K562 (cell line): ENCODE results near the gene RTN4. TPM values are rescaled to one million over a fixed set of nuclear protein-coding genes. Genes with fewer than 3 reads are reported as not detected.

Experiments
- ATAC-seq: fragments of 200-7000 bp; cut with Tn5 transposase; 3 replicates; pipeline ENCODE4 v1.9.1; 2020; ENCODE audit warnings: moderate library complexity
- BruUV-seq: library from RNA; stranded (reverse); fragments of 400-500 nt; replicated peaks from 2 replicates; lab custom pipeline; 2021; lab: Mats Ljungman, UMichigan
- CTCF ChIA-PET: fragments of 300-600 bp; formaldehyde crosslinking; extraction: SDS; loops from one replicate; lab custom pipeline; 2021; ENCODE audit warnings: low intra/inter-chr PET ratio; lab: Yijun Ruan, JAX
- POLR2A ChIA-PET: fragments of 300-600, 350-650 bp; sonication (Branson Sonifier 250); formaldehyde crosslinking; extraction: SDS; loops from one replicate; lab custom pipeline; 2021; ENCODE audit warnings: antibody characterized with exemption, inconsistent platforms; lab: Yijun Ruan, JAX
- DNase-seq, 4 experiments: peaks; one replicate each; pipeline versions ENCODE4 v3.0.0 to v3.0.0-alpha.2; 2011 to 2018; ENCODE audit warnings: low spot score in 3 of 4, mixed read lengths in 3 of 4; ENCODE audit errors: extremely low read depth in 1 of 4
- FAIRE-seq: peaks from 2 replicates; lab custom pipeline; 2011; peaks lifted over from hg19 to GRCh38; lab: Jason Lieb, UNC
- H2AFZ ChIP-seq: 2 replicates; pipeline ENCODE4 v1.6.0; 2011; ENCODE audit warnings: low read depth, low read length, control low read depth, inconsistent platforms
- H3K27ac ChIP-seq: fragments of 200-600 bp; 3 replicates; pipeline ENCODE4 v1.8.0; 2011; ENCODE audit warnings: low read depth, mild to moderate bottlenecking, control low read depth, inconsistent platforms, low read length, moderate library complexity, mixed read lengths; ENCODE audit errors: extremely low read depth
- H3K27me3 ChIP-seq, 2 experiments: fragments of 300-600 bp in 1 of 2; 2 replicates in 1 of 2; 3 replicates in 1 of 2; pipeline versions ENCODE4 v1.6.0 to v1.8.0; 2011; ENCODE audit warnings: inconsistent platforms in 2 of 2, low read length in 2 of 2, mild to moderate bottlenecking in 1 of 2, mixed read lengths in 1 of 2, moderate library complexity in 1 of 2; ENCODE audit not compliant: control insufficient read depth in 2 of 2, insufficient read depth in 2 of 2
- H3K36me3 ChIP-seq: fragments of 300-600 bp; 3 replicates; pipeline ENCODE4 v1.8.0; 2011; ENCODE audit warnings: mild to moderate bottlenecking, low read length, inconsistent platforms; ENCODE audit not compliant: control insufficient read depth, insufficient read depth
- H3K4me1 ChIP-seq, 2 experiments: fragments of 200-600 bp in 1 of 2; replicated peaks in 1 of 2; 2 replicates in 1 of 2; 3 replicates in 1 of 2; pipeline versions ENCODE4 v1.5.1 to v1.8.0; 2011; ENCODE audit warnings: inconsistent platforms in 2 of 2, low read length in 2 of 2, mild to moderate bottlenecking in 1 of 2, mixed read lengths in 1 of 2, moderate library complexity in 1 of 2; ENCODE audit not compliant: control insufficient read depth in 2 of 2, insufficient read depth in 2 of 2
- H3K4me2 ChIP-seq: 2 replicates; pipeline ENCODE4 v1.6.1; 2011; ENCODE audit warnings: low read length, control low read depth, inconsistent platforms, mixed read lengths; ENCODE audit not compliant: insufficient read depth
- H3K4me3 ChIP-seq: fragments of 200-600 bp; sonication (generic), shearing (Covaris generic); 2 replicates; pipeline ENCODE4 v1.5.1; 2016; ENCODE audit warnings: control low read depth, inconsistent platforms
- H3K79me2 ChIP-seq: fragments of 200-600 bp; 3 replicates; pipeline ENCODE4 v1.8.0; 2011; ENCODE audit warnings: low read length, inconsistent platforms; ENCODE audit not compliant: control insufficient read depth, insufficient read depth
- H3K9ac ChIP-seq, 2 experiments: 2 replicates each; pipeline versions ENCODE4 v1.6.0 to v1.6.1; 2011; ENCODE audit warnings: low read depth in 2 of 2, low read length in 2 of 2, control low read depth in 1 of 2, inconsistent platforms in 1 of 2, mild to moderate bottlenecking in 1 of 2, mixed read lengths in 1 of 2; ENCODE audit not compliant: insufficient read depth in 1 of 2
- H3K9me1 ChIP-seq: one replicate; pipeline ENCODE4 v1.6.0; 2011; ENCODE audit warnings: inconsistent platforms, mild to moderate bottlenecking, low read length, moderate library complexity; ENCODE audit not compliant: control insufficient read depth, insufficient read depth
- H3K9me3 ChIP-seq: replicated peaks from 2 replicates; pipeline ENCODE4 v1.5.1; 2011; ENCODE audit warnings: low read depth, low read length, inconsistent platforms; ENCODE audit not compliant: control insufficient read depth, insufficient read depth
- H4K20me1 ChIP-seq: replicated peaks from 2 replicates; pipeline ENCODE4 v1.6.1; 2011; ENCODE audit warnings: low read length, inconsistent platforms, mixed read lengths; ENCODE audit not compliant: control insufficient read depth, insufficient read depth
- ARNT ChIP-seq, 2 experiments: fragments of 450-650 bp; IDR thresholded peaks; 2 replicates each; pipeline ENCODE4 v1.6.1; 2016; ENCODE audit warnings: mild to moderate bottlenecking in 1 of 2
- MEF2A ChIP-seq: IDR thresholded peaks from 2 replicates; pipeline ENCODE4 v1.6.1; 2011; ENCODE audit warnings: low read depth, mild to moderate bottlenecking, low read length, moderate library complexity; ENCODE audit not compliant: control insufficient read depth
- NFRKB ChIP-seq: fragments of 450-650 bp; IDR thresholded peaks from 2 replicates; pipeline ENCODE4 v1.6.1; 2016; ENCODE audit warnings: low read depth
- NR2F6 ChIP-seq: fragments of 450-650 bp; formaldehyde crosslinking; IDR thresholded peaks from 2 replicates; pipeline ENCODE4 v1.4.0; 2020; ENCODE audit warnings: mild to moderate bottlenecking
- PPARD ChIP-seq: fragments of 250-450 bp; sonication (Bioruptor Pico); IDR thresholded peaks from 2 replicates; pipeline ENCODE4 v1.8.0; 2022; ENCODE audit warnings: inconsistent platforms, mild to moderate bottlenecking, moderate library complexity
- SRSF7 ChIP-seq: fragments of 200-400 bp; formaldehyde crosslinking; optimal IDR thresholded peaks from 2 replicates; pipeline ENCODE3; 2017; ENCODE audit warnings: mild to moderate bottlenecking, low read depth, low read length
- SRSF9 ChIP-seq: fragments of 200-400 bp; formaldehyde crosslinking; IDR thresholded peaks from 2 replicates; pipeline ENCODE4 v1.6.1; 2017; ENCODE audit warnings: low read depth, low read length, borderline replicate concordance
- ZNF280A ChIP-seq: fragments of 450-650 bp; IDR thresholded peaks from 2 replicates; pipeline ENCODE4 v1.6.1; 2018; ENCODE audit warnings: mild to moderate bottlenecking, low read depth; ENCODE audit not compliant: partially characterized antibody
- ZNF778 ChIP-seq: fragments of 450-650 bp; formaldehyde crosslinking; IDR thresholded peaks from 2 replicates; pipeline ENCODE4 v1.4.0; 2020; ENCODE audit warnings: mild to moderate bottlenecking, moderate library complexity
- WGBS: fragments of 100-300 bp; shearing (Covaris generic); methylation state at CpG from one replicate; pipeline ENCODE4 v1.1.6; 2016; ENCODE audit warnings: low coverage, mixed read lengths; ENCODE audit not compliant: insufficient coverage; ENCODE audit errors: missing lambda C conversion rate; 5-methylcytosine and 5-hydroxymethylcytosine counted together
- in situ Hi-C: fragments of 300-500 bp; cut with MboI; formaldehyde crosslinking; loops from 4 replicates; pipeline ENCODE4 v1.15.0; 2018; ENCODE audit warnings: inconsistent platforms, mixed read lengths
- intact Hi-C: fragments of 100-400 bp; cut with micrococcal nuclease; formaldehyde crosslinking; loops from 2 replicates; pipeline ENCODE4 v1.14.2; 2022
- polyA plus RNA-seq, 8 experiments: library from polyadenylated mRNA; depleted of rRNA in 4 of 8; stranded (reverse) in 5 of 8; unstranded in 3 of 8; fragments of >200 nt; fragmentation: Nextera tagmentation in 2 of 8; fragmentation: Illumina TruSeq in 1 of 8; extraction: Ambion mirVana in 2 of 8; extraction: Trizol in 1 of 8; gene quantifications; 2 replicates each; pipeline versions ENCODE4 v1.2.1 to v1.2.3, GENCODE V29; 2011 to 2014; ENCODE audit warnings: inconsistent platforms in 1 of 8, missing spikeins in 1 of 8
- total RNA-seq, 7 experiments: library from RNA; depleted of rRNA in 6 of 7; stranded (reverse); fragments of >200 nt in 6 of 7; fragmentation: Illumina TruSeq in 2 of 7; extraction: Trizol in 2 of 7; gene quantifications; 2 replicates each; pipeline versions ENCODE4 v1.2.1 to v1.2.3, GENCODE V29; 2011 to 2021; ENCODE audit warnings: low replicate concordance in 1 of 7
- TF ChIP-seq, protein P1 (sequence below): fragments of 450-650 bp; IDR thresholded peaks from 2 replicates; pipeline ENCODE4 v1.6.1; 2016; ENCODE audit warnings: low read depth, mild to moderate bottlenecking, moderate library complexity
- TF ChIP-seq, protein P2 (sequence below): IDR thresholded peaks from 2 replicates; pipeline ENCODE4 v1.6.1; 2014; ENCODE audit warnings: antibody characterized with exemption

Gene RTN4
- total and polyA plus RNA-seq, 9 of the 15 experiments (the other 6 are each of a cell fraction or from before 2014, with no cell fraction given) = 73.0 to 248 (median 116) TPM

DNA sequence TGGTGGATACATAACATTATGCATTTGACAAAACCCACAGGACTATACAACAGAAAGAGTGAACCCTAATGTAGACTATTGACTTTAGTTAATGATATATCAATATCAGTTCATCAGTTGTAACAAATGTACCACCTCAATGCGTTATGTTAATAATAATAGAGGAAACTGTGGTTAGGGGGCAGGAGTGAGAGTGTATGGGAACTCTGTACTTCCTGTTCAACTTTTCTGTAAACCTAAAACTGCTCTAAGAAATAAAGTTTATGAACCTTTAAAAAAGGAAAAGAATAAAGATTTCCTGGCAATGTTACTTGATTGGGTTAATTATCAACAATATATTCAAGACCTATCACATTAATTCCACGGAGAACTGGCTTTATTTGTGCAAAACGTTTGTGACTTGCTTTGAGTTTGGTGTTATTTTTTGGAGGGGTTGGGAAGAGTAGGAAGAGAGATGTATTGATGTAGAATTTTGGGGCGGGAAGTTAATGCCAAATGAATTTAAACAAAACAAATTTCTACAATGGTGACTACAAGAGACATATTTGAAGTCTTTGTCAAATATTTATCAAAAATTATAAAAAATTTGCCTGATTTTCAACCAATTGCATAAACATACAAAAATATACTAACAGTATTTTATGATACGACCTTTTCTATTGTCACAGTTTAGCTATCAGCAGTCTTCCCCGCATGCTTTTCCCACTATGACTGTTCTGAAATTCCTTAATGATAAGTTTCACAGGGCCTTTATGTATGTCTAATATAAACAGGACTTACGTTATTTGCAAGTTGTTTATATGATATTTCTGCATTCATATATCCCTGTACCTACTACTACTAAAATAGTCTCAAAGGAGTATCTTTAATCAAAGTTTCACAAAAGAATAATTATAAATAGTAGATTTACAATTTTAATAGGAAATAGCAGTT is 2.1 kb upstream of the RTN4 start:
- peaks cover 11 to 12% of the 10 kb centered on the region in 2 experiments; a peak in 4 of 5 replicates for H3K4me1 ChIP-seq
- CTCF ChIA-PET = interaction anchor here (0.6 kb wide), 1 partner anchor 15 kb away, joined by 6 read pairs; no protein-coding TSS in a partner anchor
- intact Hi-C loops = loop anchor here (5.0 kb wide), 2 partner anchors 45 to 180 kb away; partner anchors contain the start of genes CLHC1 and RPS27A
- H3K36me3 ChIP-seq = peaks cover 6% of the 10 kb centered on the region
- no peaks in the 10 kb centered on the region for H3K9me1 ChIP-seq
- peak overlapping the region; percentile 54 for H2AFZ ChIP-seq
- DNase-seq (no peak), FAIRE-seq (no peak), ATAC-seq (no peak)
- peaks cover 57% of the 10 kb centered on the region for H3K79me2 ChIP-seq
- H4K20me1 ChIP-seq = peaks cover 17% of the 10 kb centered on the region; the same call in 1 of the 2 replicates
- POLR2A ChIA-PET = interaction anchor here (0.6 to 4.0 kb wide), 3 partner anchors 15 to 66 kb away, joined by 3 to 23 read pairs (median 3); no protein-coding TSS in a partner anchor
- no peaks in the 10 kb centered on the region for H3K27me3 ChIP-seq
- no TSS peak for BruUV-seq
- in situ Hi-C loops = no loop called here
- 4% methylated on average over 7 of the region's 7 CpGs for WGBS
- peak overlapping the region; percentile 96 for H3K27ac ChIP-seq
- H3K9me3 ChIP-seq = no peaks in the 10 kb centered on the region
- H3K9ac ChIP-seq = peak overlapping the region in 1 of 2 experiments; percentile 93; a peak in 2 of 4 replicates
- peak overlapping the region; percentile 74 for H3K4me2 ChIP-seq
- peak overlapping the region; percentile 89 for H3K4me3 ChIP-seq
- TF ChIP-seq, protein P1, sequence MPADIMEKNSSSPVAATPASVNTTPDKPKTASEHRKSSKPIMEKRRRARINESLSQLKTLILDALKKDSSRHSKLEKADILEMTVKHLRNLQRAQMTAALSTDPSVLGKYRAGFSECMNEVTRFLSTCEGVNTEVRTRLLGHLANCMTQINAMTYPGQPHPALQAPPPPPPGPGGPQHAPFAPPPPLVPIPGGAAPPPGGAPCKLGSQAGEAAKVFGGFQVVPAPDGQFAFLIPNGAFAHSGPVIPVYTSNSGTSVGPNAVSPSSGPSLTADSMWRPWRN = 0 out of 2 replicates have a peak, but pooled peaks have one; percentile 14
- TF ChIP-seq MEF2A = no peak
- TF ChIP-seq SRSF7 = no peak
- no peak for TF ChIP-seq ZNF778
- TF ChIP-seq PPARD (CRISPR knock-in tag) = no peak
- TF ChIP-seq NR2F6 (CRISPR knock-in tag) = no peak
- no peak for TF ChIP-seq SRSF9
- peak; percentile 67; the same call in 1 of the 2 replicates for TF ChIP-seq NFRKB
- no peak for TF ChIP-seq ZNF280A
- no peak for TF ChIP-seq ARNT (IDR thresholded peaks at IDR 0.05)
- TF ChIP-seq, protein P2, sequence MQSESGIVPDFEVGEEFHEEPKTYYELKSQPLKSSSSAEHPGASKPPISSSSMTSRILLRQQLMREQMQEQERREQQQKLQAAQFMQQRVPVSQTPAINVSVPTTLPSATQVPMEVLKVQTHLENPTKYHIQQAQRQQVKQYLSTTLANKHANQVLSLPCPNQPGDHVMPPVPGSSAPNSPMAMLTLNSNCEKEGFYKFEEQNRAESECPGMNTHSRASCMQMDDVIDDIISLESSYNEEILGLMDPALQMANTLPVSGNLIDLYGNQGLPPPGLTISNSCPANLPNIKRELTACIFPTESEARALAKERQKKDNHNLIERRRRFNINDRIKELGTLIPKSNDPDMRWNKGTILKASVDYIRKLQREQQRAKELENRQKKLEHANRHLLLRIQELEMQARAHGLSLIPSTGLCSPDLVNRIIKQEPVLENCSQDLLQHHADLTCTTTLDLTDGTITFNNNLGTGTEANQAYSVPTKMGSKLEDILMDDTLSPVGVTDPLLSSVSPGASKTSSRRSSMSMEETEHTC = no peak
